Left lung (tissue), 10 donors: ENCODE results near the gene WSCD2. TPM values are rescaled to one million over a fixed set of nuclear protein-coding genes. Genes with fewer than 3 reads are reported as not detected.

Experiments used
- ATAC-seq: fragments of 200-7000 bp; cut with Tn5 transposase; one replicate; pipeline ENCODE4 v1.9.1; 2020; ENCODE audit warnings: moderate library complexity
- DNase-seq, 4 donors: peaks; one replicate each; pipeline ENCODE4 v3.0.0-alpha.2; 2013 to 2020
- H3K27ac ChIP-seq, 2 donors: fragments of 200-600 bp; sonication (generic) in 1 of 2; one replicate each; pipeline versions ENCODE4 v1.5.0 to v1.8.0; 2020 to 2021
- H3K27me3 ChIP-seq, 2 donors: fragments of 200-600 bp; sonication (generic) in 1 of 2; one replicate each; pipeline versions ENCODE4 v1.5.0 to v1.8.0; 2020 to 2021
- H3K36me3 ChIP-seq, 2 donors: fragments of 200-600 bp; sonication (generic) in 1 of 2; one replicate each; pipeline versions ENCODE4 v1.5.0 to v1.8.0; 2020 to 2021
- H3K4me1 ChIP-seq, 2 donors: fragments of 200-600 bp; one replicate each; pipeline ENCODE4 v1.8.0; 2021
- H3K4me3 ChIP-seq, 2 donors: fragments of 200-600 bp; sonication (generic) in 1 of 2; one replicate each; pipeline versions ENCODE4 v1.5.0 to v1.8.0; 2020 to 2021; ENCODE audit warnings: mild to moderate bottlenecking in 1 of 2
- H3K9me3 ChIP-seq, 2 donors: fragments of 200-600 bp; sonication (generic) in 1 of 2; one replicate each; pipeline versions ENCODE4 v1.5.0 to v1.8.0; 2020 to 2021
- intact Hi-C, 2 donors: fragments of 100-400 bp; cut with DNase I; formaldehyde crosslinking; loops; one replicate each; pipeline versions ENCODE4 v1.11.2 to v1.14.2; 2022
- polyA plus RNA-seq, 6 donors: library from polyadenylated mRNA; unstranded; fragments of 120-200 nt; gene quantifications; one replicate each; pipeline ENCODE4 v1.2.1, GENCODE V29; 2013; ENCODE audit not compliant: insufficient read length in 6 of 6
- total RNA-seq, 2 donors: library from RNA; stranded (reverse); fragmentation: NEBNext Ultra II Directional; extraction: Animal tissue kit (Norgen Biotek cat#: 25700); gene quantifications; one replicate each; pipeline ENCODE4 v1.2.1, GENCODE V29; 2021
- TF ChIP-seq, protein P1 (sequence below), 2 donors: fragments of 200-600 bp; sonication (generic) in 1 of 2; IDR thresholded peaks; one replicate each; pipeline versions ENCODE4 v1.5.0 to v1.8.0; 2021; ENCODE audit warnings: antibody characterized with exemption in 2 of 2
- donor health status: DM: no; HTN: yes; CAD: no.
- donor health status: DM: no; HTN: no; CAD: no.

WSCD2 gene
- total and polyA plus RNA-seq, 8 donors = 0.29 to 1.3 (median 0.47) TPM

DNA sequence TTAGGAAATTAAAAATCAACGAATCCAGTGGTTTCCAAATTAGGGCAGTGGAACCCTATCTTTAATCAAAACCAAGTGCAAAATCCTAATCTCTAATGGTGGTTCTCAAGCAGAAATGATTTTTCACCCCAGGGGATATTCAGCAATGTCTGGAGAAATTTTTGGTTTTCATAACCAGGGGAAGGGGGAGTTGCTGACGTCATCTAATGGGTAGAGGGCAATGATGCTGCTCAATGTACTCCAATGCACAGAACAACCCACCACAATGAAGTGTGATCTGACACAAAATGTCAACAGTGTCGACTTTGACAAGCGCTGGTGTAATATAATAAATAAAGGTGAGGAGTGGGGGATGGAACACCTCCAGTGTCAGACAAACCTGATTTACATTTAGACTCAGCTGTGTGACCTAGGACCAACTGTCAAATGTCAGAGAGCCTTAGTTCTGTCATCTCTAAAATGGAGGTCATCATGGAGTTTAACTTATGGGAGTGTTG is 128.6 kb downstream of the WSCD2 start:
- ATAC-seq (no peak), DNase-seq (no peak)

DNA sequence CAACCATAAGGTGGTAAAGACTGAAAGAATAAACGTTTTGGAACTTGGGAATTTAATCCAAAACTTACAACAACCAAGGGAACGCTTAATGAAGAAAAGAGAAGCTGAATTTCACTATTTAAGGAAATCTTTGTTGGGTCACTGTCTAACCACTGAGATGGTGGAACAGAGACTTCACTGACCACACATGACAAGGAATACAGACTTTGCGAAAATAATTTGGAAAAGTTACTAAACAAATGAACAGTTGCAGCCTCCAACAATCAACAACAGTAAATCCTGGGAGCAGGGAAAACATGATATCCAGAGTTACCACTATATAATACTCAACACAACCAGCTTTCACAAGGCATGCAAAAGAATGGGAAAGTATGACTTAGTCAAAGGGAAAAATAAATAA is 131.0 kb downstream of the WSCD2 start:
- intact Hi-C loops = no loop called here
- Histone ChIP-seq H3K4me3 (no peak overlapping the region), H3K9me3 (peaks cover 0 to 28% of the 10 kb centered on the region in 2 donors), H3K4me1 (no peaks in the 10 kb centered on the region), H3K27ac (no peak overlapping the region), H3K36me3 (no peaks in the 10 kb centered on the region), H3K27me3 (no peaks in the 10 kb centered on the region)
- DNase-seq (no peak), ATAC-seq (no peak)
- TF ChIP-seq, protein P1, sequence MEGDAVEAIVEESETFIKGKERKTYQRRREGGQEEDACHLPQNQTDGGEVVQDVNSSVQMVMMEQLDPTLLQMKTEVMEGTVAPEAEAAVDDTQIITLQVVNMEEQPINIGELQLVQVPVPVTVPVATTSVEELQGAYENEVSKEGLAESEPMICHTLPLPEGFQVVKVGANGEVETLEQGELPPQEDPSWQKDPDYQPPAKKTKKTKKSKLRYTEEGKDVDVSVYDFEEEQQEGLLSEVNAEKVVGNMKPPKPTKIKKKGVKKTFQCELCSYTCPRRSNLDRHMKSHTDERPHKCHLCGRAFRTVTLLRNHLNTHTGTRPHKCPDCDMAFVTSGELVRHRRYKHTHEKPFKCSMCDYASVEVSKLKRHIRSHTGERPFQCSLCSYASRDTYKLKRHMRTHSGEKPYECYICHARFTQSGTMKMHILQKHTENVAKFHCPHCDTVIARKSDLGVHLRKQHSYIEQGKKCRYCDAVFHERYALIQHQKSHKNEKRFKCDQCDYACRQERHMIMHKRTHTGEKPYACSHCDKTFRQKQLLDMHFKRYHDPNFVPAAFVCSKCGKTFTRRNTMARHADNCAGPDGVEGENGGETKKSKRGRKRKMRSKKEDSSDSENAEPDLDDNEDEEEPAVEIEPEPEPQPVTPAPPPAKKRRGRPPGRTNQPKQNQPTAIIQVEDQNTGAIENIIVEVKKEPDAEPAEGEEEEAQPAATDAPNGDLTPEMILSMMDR (IDR thresholded peaks at IDR 0.05) = no peak

More for the DNA sequence above, 128.6 kb downstream of the WSCD2 start:
- Histone ChIP-seq H3K27me3 (peaks cover 0 to 8% of the 10 kb centered on the region in 2 donors), H3K36me3 (no peaks in the 10 kb centered on the region), H3K4me3 (no peak overlapping the region), H3K27ac (no peak overlapping the region), H3K4me1 (no peaks in the 10 kb centered on the region), H3K9me3 (peaks cover 0 to 28% of the 10 kb centered on the region in 2 donors)
- TF ChIP-seq, protein P1 (IDR thresholded peaks at IDR 0.05) = no peak
- intact Hi-C loops = no loop called here

DNA sequence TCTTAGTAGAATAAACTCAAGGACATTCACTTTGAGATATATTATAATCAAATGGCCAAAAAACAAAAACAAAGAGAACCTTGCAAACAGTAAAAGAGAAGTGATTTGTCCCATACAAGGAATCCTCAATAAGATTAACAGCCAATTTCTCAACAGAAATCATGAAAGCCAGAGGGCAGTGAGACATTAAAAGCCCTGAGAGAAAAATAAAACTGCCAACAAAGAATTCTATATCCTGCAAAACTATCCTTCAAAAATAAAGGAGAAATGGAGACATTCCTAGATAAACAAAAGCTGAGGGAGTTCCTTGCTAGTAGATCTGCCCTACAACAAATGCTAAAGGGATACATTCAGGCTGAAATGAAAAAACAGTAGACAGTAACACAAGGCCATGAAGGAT is 131.9 kb downstream of the WSCD2 start:
- no peak overlapping the region for H3K27ac ChIP-seq
- H3K9me3 ChIP-seq = peaks cover 0 to 28% of the 10 kb centered on the region in 2 donors
- no peaks in the 10 kb centered on the region for H3K27me3 ChIP-seq
- DNase-seq (no peak), ATAC-seq (no peak)
- H3K36me3 ChIP-seq = no peaks in the 10 kb centered on the region
- H3K4me1 ChIP-seq = no peaks in the 10 kb centered on the region
- intact Hi-C loops = no loop called here
- no peak overlapping the region for H3K4me3 ChIP-seq
- TF ChIP-seq, protein P1 (IDR thresholded peaks at IDR 0.05) = no peak

DNA sequence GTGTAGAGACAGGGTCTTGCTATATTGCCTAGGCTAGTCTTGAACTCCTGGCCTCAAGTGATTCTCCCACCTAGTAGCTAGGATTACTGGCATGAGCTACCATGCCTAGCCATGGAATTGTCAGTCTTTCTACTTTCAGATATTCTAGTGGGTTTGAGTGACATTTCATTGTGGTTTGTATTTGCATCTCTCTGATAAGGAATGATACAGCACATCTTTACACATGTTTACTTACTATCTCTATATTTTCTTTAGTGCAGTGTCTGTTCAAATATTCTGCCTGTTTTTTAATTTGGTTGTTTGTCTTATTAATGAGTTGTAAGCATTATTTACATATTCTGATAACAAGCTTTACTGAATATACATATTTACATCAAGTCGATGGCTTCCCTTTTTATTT is 136.4 kb downstream of the WSCD2 start:
- ATAC-seq = no peak
- no peak overlapping the region for H3K27ac ChIP-seq

DNA sequence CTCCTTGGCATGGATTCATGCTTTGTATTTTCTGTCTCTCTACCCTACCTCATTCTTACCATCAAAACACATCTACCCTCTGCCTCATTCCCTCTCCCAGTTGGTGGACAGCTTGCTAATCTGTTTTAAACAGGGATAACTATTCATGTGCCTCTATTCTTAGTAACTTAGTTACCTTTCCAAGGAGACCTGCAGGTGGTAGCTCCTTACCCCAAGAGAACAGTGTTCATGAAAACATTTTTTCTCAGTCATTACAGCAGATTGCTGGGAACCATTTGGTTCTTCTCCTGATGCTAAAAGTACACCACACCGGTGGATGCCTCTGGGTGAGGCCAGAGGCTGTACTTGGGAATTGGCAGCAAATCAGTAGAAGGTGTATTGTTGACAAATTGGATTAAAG is 137.0 kb downstream of the WSCD2 start:
- no peaks in the 10 kb centered on the region for H3K27me3 ChIP-seq
- H3K27ac ChIP-seq = no peak overlapping the region
- H3K4me3 ChIP-seq = no peak overlapping the region
- peaks cover 0 to 6% of the 10 kb centered on the region in 2 donors for H3K9me3 ChIP-seq
- H3K4me1 ChIP-seq = no peaks in the 10 kb centered on the region
- H3K36me3 ChIP-seq = no peaks in the 10 kb centered on the region
- TF ChIP-seq, protein P1 (IDR thresholded peaks at IDR 0.05) = no peak
- DNase-seq = no peak
- no peak for ATAC-seq
- intact Hi-C loops = no loop called here

More for the DNA sequence above, 136.4 kb downstream of the WSCD2 start:
- Histone ChIP-seq H3K36me3 (no peaks in the 10 kb centered on the region), H3K4me3 (no peak overlapping the region), H3K27me3 (no peaks in the 10 kb centered on the region), H3K4me1 (no peaks in the 10 kb centered on the region), H3K9me3 (peaks cover 0 to 12% of the 10 kb centered on the region in 2 donors)
- DNase-seq = no peak
- intact Hi-C loops = no loop called here
- TF ChIP-seq, protein P1 (IDR thresholded peaks at IDR 0.05) = no peak
